DLD1 (cell line): ENCODE measurements around the gene CALML5.

ENCODE experiments used
- in situ Hi-C: cut with HindIII; loops from 2 replicates; pipeline ENCODE4 v1.10.0; 2017; ENCODE audit warnings: low sequenced_read_pairs

The CALML5 gene

DNA sequence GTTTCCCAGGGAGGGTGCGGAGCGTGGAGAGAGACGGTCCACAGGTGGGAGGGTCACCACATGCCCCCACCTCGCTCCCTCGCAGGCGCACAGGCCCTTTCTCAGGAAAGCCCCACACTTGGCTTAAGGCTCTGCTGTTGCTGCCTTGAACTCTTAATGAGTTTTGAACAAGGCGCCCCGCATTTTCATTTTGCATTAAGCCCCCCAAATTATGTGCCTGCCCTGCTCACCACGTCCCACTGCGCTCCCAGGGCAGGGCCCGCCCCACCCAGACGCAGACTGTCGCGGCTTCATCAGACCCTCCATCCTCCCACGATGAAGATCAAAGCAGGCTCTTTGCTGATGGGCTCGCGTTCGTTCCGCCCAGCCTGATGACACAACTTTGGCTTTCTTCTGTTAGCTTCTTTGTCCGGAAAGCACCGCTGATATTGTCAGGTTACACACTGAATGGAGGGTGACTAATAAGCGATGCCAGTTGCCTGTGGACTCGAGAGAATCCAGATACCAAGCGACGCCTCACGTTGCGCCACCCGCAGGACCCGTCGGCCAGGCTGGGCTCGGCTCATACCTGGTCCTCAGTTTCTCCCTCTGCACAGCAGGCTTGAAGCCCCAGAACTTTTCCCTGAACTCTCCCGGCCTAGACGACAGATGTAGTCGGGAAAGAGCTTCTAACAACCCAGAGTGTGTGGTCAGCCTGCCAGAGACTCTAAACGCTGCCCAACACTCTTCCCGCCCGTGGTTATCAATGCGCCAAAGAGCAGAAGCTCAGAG, 34.9 kb upstream of the CALML5 start:
- in situ Hi-C loops = no loop called here

DNA sequence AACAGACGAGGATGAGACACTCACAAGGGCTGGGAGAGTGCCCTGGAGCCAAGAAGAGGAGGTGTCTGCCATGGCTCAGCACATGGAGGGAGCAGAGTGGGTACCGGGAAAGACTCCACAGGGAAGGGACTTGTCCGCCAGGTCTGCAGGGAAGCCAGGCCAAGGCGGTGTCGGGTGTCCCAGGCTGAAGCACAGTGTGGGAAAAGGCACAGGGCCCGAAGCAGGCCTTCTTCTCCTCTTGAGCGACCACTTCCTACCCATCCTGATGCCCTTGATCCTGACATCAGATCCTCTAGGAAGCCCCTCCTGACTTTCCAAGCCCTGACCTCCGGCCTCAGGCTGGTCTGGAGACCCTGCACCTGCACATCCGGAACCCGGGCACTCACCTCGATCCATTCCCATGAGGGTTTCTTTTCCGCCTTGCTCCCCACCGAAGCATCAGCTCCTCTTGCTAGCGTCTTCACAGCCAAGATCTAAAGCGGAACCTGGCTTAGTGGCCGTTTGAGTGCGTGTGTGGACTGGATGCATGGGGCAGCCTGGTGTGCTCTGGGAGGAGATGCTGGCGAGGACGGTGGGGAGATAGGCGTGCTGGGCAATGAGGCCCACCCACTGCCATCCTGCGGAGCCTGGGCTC, 33.8 kb upstream of the CALML5 start:
- in situ Hi-C loops = no loop called here

DNA sequence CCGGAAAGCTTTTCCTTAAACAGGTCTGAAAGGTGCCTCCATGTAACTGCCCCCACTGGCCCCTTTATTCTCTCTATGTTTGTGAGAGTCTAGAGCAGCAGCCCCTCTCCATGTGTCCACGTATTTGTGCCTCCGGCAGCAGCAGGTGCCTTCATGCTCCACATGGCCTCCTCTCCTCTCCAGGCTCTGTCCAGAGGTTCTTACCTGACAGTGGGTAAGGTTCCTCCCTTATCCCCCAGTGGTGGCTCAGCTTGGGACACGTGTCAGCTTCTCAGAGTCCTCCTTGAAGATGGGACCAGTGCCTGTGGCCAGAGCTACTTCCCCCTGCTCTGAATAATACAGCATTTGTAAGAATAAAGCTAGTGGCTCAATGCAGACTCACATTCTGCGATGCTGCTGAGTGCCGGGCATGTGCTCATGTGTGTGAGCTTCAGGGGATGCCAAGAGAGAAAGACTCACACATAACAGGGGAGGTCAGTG, 33.3 kb upstream of the CALML5 start:
- in situ Hi-C loops = no loop called here

DNA sequence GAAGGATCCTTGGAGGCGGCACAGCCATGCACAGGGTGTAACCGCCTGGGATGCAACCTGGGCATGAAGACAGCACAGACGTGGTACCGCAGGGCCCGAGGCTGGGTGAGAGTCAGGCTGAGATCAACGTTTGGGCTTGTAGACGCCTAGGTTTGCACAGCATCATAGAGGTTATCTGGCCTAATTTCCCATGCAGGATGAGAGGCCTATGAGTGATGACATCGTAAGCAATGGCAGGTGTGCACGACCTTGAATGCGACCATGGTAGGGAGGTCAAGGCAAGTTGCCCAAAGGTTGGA, 32.9 kb upstream of the CALML5 start:
- in situ Hi-C loops = no loop called here

DNA sequence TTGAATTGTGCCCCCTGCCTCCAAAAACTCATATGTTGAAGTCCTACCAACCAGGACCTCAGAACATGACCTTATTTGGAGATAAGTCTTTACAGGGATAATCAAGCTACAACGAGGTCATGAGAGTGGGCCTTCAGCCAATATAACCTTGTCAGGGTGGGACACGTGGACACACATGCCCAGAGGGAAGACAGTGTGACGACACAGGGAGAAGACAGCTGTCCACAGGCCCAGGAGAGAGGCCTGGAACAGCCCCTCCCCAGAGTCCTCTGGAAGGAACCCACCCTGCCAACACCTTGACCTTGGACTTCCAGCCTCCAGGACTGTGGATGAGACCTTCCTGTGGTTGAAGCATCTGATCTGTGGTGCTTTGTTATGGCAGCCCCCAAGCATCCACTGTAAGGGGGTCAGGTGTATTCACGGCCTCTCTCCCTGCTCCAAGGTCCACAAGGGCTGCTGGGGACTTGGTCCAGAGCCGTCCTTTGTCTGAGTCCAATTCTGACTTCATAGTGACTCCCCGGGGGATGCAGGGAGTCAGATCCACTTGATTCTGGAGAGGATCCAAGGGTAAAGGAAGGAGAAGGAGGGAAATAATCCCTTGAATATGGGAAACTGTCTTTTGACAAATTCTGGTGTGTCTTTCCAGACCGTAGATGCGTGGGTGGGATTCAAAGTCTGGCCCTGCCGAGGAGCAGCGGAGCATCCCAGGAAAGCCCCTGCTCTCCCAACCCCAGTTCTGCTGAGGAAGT, 32.4 kb upstream of the CALML5 start:
- in situ Hi-C loops = no loop called here

DNA sequence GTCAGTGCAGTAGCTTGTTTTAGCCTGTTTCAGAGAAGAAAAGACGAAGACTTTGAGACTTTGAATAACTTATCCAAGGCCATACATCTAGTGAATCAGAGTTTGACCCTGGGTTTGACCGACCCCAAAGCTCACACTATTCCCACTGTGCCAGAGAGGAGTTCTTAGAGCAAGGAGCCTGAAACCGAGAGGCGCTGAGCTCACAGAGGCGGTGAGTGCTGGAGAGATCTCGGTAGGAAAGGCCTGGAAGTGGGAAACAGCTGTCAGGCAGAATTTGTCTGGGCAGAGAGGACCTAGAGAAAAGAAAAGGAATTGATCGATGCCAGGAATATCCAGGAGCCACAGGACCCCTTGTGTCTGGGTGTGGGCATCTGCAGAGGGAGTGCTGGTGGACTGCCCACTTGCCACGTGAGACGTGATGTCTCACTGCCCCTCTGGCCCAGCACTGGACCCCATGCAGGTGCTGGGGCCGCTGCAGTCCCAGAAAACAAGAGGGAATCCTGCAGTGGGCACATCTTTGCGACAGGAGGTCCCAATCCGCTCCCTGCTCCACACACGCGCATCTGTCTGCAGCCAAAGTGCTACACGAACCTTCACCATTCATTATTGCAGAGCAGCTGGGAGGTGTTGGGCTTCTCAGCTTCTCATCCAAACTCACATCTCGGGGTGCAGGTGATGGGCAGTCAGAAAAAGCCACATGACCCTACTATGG, 31.6 kb upstream of the CALML5 start:
- in situ Hi-C loops = no loop called here

DNA sequence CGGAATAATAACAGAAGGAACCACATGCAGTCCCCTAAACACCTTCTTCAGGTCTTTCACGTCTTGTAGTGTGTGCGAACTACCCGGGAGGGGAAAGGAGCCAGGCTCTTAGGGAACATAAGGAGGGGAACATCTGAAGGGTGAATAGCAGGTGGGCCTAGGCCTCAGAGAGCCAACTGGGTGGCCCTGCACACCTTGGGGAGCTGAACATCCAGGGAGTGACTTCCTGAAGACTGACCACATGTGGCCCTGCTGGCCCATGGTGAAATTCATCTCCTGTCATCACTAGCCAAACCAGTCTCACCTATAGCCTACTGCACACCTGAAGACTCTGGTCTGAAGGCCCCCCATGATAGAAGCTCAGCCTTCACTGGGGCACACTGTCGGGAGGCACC, 31.0 kb upstream of the CALML5 start:
- in situ Hi-C loops = no loop called here

DNA sequence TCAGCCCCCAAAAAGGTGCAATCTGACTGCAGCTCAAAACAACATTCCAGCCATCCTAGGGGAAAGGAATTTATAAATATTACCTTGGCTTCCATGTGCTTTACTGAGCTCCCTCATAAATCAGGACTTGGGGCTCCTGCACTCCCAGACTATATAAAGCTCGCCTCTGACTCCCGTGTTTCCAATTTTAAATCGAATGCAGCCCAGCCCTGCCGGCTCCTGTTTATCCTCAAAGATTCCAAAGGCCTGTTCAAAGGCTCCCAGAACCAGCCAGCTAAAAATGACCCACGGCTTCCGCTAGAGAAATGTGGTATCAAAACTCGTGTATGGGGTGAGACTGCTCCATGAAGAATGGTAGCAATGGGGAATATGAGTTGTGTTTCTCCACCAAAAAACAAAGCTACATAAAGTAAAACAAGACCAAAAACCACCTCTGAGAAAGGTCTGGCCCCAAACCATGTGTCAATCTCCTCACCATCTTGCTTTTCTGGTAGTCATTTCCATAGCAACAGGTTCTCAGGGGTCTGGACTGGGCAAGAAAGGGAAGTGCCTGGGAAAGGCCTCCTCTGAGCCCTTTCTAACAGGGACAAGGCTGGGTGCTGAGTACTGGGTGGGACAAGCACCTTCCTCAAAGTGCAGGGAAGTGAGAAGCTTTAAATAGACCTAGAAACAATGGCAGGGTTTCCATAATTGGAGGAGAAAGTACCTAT, 30.5 kb upstream of the CALML5 start:
- in situ Hi-C loops = no loop called here

DNA sequence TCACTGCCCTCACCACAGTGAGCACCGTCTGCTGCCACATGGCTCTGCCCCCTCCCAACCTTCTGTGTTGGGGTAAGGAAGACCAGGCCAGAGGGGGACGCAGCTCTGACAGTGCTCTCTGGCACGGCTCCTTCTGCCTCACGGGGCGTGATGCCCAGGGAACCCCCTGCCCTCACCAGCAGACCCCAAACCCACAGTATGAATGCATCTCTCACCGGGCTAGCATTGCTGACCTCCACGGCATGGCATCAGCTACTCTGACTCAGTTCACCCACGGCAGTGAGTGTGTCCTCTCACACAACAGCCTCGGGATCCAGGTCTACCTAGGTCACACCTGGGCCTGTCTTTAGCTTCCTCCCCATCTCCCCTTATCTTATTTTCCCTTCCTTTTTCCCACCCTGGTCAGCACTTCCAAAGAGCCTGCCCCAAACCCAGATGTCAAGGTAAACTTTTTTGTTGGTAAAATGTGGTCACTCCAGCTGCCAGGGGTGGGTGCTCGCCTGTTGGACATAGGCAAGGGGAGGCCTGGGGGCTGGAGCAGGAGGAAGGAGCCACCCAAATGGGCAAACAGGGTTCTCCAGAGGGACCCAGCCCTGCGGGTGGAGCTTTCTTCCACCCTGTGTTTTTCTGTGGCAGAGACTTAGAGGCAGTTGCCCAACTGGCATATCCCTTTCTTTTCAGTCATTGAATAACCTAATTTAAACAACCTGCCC, 29.8 kb upstream of the CALML5 start:
- in situ Hi-C loops = no loop called here

DNA sequence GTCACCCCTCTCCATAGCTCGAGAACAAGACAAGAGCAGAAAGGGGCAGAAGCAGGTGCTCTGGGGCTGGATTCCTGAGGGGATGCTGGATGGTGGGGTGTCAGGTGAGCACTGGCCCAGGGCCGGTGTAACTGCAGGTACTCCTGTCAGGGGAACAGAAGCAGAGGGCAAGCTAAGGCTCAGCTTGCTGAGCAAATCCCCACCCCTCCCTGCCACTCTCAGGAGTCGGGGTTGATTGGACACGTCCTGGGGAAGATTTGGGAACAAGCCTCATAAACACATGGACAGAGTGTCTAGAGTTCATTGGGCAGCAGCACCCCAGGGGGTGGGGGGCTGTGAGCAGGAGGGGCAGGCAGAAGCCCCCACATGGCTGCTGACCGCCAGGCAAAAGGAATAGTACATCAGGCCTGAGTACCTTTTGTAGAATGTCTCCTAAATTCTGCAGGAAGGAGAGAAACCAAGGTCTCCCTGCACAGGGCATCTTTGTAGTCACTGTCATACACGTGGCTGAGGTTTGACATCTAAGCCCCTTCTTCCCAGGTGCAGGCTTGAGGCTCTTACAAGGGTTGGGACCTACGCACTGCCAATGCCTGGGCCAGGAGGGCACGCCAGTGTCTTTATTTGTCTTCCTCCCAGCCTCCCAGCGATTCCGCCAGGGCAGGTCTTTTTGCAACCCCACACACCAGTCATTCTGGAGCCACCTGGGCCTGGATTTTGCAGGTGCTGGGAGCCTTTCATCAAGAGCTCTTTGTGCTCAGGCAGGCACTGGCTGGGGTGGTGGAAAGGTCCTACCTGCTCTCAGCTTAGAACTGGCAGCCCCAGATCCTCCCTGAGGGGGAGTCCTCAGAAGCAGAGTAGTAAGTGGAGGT, 28.2 kb upstream of the CALML5 start:
- in situ Hi-C loops = no loop called here

DNA sequence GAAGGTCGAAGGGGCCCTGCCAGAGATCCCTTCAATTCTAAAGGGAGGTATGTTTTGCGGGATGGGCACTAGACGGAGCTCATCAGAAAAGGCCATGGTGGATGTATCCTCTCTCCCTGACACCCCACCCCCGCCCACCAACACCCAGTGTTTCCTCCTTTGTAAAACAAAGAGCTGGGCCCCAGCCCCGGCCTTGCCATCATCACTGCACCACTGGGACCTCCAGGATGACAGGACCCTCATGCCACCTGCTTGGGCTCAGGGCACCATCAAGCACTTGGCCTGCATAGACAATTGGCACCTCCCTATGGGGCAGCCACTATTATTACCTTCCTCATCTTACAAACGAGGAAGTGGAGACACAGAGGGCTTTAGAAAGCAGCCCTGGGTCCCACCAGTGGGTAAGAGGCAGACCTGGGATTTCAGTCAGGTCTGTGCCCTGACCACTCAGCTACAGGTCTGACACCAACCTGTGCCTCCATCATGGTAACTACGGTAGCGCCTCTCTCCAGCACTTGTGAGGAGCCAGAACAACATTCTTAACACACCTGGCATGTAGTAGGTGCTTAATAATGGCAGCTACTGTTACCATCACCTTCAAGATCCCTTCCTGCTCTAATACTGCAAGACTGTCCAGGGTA, 27.4 kb upstream of the CALML5 start:
- in situ Hi-C loops = no loop called here

DNA sequence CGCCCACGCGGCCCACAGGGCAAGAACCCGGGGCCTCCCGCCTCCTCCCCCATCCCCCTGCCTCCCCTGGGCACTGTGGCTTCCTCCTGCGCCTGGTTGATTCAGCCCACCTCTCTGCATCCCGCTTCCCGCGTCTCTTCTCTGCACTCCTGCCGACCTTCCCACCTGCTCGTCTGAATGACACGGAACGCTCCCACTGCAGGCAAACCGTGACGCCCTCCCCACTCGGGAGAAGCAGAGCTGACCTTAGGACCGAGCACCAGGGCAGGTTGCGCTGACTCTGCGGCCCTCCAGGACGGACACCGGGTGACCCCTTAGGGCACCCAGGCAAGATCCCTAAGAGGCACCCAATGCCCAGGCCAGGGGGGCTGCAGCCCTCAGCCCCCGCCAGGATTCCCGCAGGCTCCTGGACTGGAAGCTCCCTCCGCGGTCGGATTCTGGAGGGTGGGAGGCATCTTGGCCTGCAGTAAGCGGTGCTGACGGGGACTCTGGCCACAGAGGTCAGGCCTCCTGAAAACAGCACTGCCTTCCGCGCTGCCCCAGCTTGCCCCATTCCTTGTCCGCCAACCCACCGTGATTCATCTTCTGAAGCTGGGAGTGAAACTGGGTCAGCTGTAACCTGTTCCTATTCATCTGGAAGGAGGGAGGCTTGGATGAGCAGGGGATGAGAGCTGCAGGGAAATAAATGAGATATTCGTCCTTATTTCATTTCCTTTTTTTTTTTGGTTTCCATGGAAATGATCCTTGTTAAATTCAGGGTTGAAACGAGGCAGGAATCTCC, 26.4 kb upstream of the CALML5 start:
- in situ Hi-C loops = no loop called here

DNA sequence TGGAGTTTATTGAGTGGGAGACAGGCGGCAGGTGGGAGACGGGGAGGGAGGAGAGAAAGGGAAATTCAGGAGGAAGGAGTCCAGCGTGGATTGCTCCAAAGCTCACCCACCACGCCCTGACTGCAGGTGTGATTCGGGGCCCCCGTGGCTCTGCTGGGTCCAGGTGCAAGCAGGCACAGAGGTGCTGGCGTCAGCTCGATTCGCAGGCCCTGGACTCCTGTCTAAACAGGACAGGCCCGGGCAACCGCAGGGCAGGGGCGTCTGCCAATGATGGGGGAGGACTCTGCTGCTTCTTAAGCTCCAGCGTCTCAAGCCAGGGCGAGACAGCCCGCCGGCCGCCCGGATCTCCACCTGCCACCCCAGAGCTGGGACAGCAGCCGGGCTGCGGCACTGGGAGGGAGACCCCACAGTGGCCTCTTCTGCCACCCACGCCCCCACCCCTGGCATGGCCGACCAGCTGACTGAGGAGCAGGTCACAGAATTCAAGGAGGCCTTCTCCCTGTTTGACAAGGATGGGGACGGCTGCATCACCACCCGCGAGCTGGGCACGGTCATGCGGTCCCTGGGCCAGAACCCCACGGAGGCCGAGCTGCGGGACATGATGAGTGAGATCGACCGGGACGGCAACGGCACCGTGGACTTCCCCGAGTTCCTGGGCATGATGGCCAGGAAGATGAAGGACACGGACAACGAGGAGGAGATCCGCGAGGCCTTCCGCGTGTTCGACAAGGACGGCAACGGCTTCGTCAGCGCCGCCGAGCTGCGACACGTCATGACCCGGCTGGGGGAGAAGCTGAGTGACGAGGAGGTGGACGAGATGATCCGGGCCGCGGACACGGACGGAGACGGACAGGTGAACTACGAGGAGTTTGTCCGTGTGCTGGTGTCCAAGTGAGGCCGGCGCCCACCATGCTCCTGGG, 25.5 kb upstream of the CALML5 start, which contains the start of gene CALML3:
Gene CALML3, plus strand, starts transcription at position 321 of the 920 bp plus-strand sequence. Its CDS starts 125 bp downstream, at position 446.
- in situ Hi-C loops = no loop called here

DNA sequence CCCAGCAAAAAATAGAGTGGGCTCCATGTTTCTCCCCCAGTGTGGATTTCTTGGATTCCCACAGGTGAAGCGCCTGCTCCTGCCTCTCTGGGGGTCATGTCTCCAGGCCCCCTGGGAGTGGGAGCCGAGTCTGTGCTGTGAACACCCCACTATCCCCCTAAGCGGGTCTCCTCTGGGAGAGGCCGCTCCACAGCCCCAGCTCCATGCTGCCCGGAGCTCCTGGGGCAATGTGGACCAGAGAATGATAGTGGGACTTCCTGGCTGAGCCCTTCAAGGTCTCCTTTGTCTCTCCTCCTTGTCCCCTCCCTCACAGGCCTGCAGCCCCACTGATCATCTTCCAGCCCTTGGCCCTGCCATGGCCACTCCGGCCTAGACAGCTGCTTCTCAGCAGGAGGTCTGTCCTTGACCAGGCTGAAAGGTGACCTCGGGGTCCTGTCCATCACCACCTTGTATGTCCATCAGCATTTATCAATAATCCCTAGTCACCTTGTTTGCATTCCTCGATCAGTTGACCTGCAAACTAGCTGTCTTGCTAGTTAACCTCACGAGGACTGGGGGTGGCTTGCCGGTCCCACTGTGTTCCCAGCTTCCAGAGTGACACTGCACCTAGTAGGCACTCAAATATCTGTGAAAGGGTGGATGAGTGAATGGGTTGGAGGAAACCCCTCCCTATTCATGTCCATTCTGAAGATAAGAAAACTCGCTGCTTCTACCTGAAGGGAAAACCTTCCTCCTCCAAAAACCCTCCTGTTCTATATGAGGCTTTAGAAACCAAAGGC, 24.6 kb upstream of the CALML5 start:
- in situ Hi-C loops = no loop called here

DNA sequence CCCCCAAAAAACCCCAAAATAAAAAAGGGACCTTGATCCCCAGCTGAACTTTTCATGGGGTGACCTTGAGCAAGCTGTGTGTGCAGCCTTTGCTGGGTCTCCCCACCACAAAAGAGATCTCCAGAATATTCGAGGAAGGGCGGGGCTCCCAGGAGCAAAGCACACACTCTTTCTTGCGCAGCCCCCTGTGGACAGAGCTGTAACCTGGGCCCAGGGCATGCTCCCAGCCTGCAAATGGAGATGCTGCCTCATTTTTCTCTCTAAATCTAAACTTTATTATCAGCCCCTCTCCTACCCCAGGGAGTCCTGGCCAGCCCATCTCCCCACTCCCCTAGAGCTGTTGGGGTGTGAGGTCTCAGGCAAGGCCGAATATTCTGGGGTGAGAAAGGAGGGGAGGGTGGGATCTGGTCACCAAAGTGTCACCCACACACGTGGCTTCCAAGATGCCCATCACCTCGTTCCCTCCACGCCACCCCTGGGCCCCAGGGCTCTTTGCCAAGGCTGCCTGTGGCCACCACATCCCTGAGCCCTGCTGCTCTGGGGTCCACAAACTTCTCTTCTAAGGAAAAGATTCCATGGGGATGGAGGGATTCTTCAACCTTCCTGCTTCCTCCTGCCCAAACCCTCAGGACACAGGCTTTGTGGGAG, 23.7 kb upstream of the CALML5 start:
- in situ Hi-C loops = no loop called here

DNA sequence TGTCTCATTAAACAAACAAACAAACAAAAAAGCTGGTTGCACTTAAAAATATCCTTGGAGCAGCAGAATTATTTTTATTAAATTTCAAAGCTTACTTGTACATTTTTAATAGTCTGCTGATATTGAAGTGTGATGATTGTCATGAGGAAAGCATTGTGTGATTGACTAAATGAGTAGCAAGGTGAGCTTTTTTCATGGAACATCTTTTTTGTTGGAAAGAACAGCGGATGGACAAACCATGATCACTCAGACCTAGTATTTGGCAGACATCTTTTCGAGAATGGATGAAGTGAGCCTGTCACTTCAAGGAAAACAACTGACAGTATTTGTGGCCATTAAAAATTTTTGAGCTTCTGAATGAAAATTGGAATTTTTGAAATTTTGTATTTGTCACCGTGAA, 19.7 kb upstream of the CALML5 start:
- in situ Hi-C loops = no loop called here
